PC-9 (cell line): ENCODE results near the gene INTS13. TPM values are rescaled to one million over a fixed set of nuclear protein-coding genes. Genes with fewer than 3 reads are reported as not detected.
"Not testable (repeated sequence)": the region's sequence is repeated elsewhere in the genome, so short reads cannot be mapped to it uniquely, and the experiment has no call there.

ENCODE experiments used
- BruUV-seq: library from RNA; stranded (reverse); fragments of 400-500 nt; replicated peaks from 2 replicates; lab custom pipeline; 2021; lab: Mats Ljungman, UMichigan
- CTCF ChIA-PET: fragments of 300-600 bp; sonication (Branson Sonifier 250); formaldehyde crosslinking; loops from one replicate; lab custom pipeline; 2022; ENCODE audit warnings: antibody characterized with exemption; lab: Charles Lee
- POLR2A ChIA-PET: fragments of 300-600 bp; sonication (Branson Sonifier 250); formaldehyde crosslinking; loops from one replicate; lab custom pipeline; 2022; ENCODE audit warnings: antibody characterized with exemption; ENCODE audit not compliant: unreplicated experiment; lab: Charles Lee
- DNase-seq, 2 experiments: peaks; one replicate each; pipeline versions ENCODE4 v3.0.0 to v3.0.0-alpha.2; 2015 to 2022; ENCODE audit warnings: mixed read lengths in 1 of 2
- H2AFZ ChIP-seq: fragments of 200-600 bp; sonication (generic); 2 replicates; pipeline ENCODE4 v1.8.1; 2017; ENCODE audit warnings: antibody characterized with exemption
- H3F3A ChIP-seq: fragments of 200-600 bp; sonication (generic); 2 replicates; pipeline ENCODE4 v1.8.1; 2017; ENCODE audit warnings: antibody characterized with exemption, mild to moderate bottlenecking, low read depth; ENCODE audit not compliant: insufficient read depth
- H3K27ac ChIP-seq: fragments of 200-600 bp; sonication (generic); 2 replicates; pipeline ENCODE4 v1.6.1; 2016; ENCODE audit warnings: mixed run types
- H3K27me3 ChIP-seq: fragments of 200-600 bp; sonication (generic); 2 replicates; pipeline ENCODE4 v1.6.1; 2016; ENCODE audit warnings: low read depth, mixed run types; ENCODE audit not compliant: insufficient read depth
- H3K36me3 ChIP-seq: fragments of 200-600 bp; sonication (generic); 2 replicates; pipeline ENCODE4 v1.6.1; 2016; ENCODE audit warnings: low read depth, mixed run types
- H3K4me1 ChIP-seq: fragments of 200-600 bp; sonication (generic); replicated peaks from 2 replicates; pipeline ENCODE4 v1.6.1; 2016; ENCODE audit warnings: mixed run types; ENCODE audit not compliant: insufficient read depth
- H3K4me2 ChIP-seq: fragments of 200-600 bp; sonication (generic); 2 replicates; pipeline ENCODE4 v1.6.1; 2017; ENCODE audit warnings: mixed run types
- H3K4me3 ChIP-seq: fragments of 200-600 bp; sonication (generic); 2 replicates; pipeline ENCODE4 v1.6.1; 2016; ENCODE audit warnings: mixed run types
- H3K79me2 ChIP-seq: fragments of 200-600 bp; sonication (generic); 2 replicates; pipeline ENCODE4 v1.6.1; 2017; ENCODE audit warnings: low read depth, mixed run types
- H3K9me2 ChIP-seq: fragments of 200-600 bp; sonication (generic); 2 replicates; pipeline ENCODE4 v1.8.1; 2017; ENCODE audit warnings: mild to moderate bottlenecking; ENCODE audit not compliant: insufficient read depth
- H3K9me3 ChIP-seq: fragments of 200-600 bp; sonication (generic); 2 replicates; pipeline ENCODE4 v1.8.1; 2016; ENCODE audit warnings: low read depth; ENCODE audit not compliant: insufficient read depth
- H4K20me1 ChIP-seq: fragments of 200-600 bp; sonication (generic); 2 replicates; pipeline ENCODE4 v1.8.1; 2017; ENCODE audit not compliant: insufficient read depth
- EZH2 ChIP-seq: fragments of 200-600 bp; sonication (generic); IDR thresholded peaks from 2 replicates; pipeline ENCODE4 v1.8.0; 2017; ENCODE audit warnings: antibody characterized with exemption, low read depth
- intact Hi-C: fragments of 100-400 bp; cut with micrococcal nuclease; formaldehyde crosslinking; loops from one replicate; pipeline ENCODE4 v1.10.0; 2022; ENCODE audit not compliant: unreplicated experiment
- total RNA-seq: library from RNA; stranded (reverse); gene quantifications from 2 replicates; pipeline ENCODE4 v1.2.3, GENCODE V29; 2021
- TF ChIP-seq, protein P1 (sequence below): fragments of 200-600 bp; sonication (generic); conservative IDR thresholded peaks from 2 replicates; pipeline ENCODE4 v1.6.1; 2017; ENCODE audit warnings: mixed run types, antibody characterized with exemption, mild to moderate bottlenecking, moderate library complexity

The INTS13 gene
- total RNA-seq, 1 experiment from 2014 or later = 40.8 TPM

DNA sequence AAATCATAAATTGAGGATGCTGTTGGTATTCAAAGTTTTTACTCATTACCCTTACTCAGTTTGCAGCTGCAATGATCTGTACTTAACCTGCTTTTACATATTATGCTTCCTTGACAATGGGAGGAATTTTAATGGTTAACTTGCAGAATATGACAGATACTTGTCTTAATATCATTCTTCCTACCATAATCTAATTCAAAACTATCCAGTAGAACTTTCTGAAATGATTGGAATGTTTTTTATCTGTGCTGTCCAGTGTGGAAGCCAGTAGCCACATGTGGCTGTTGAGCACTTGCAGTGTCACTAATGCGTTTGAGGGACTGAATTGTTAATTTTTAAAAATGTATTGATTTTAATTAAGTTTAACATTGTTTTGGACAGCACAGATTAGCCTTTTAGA, 24.0 kb upstream of the INTS13 start:
- TF ChIP-seq, protein P1, sequence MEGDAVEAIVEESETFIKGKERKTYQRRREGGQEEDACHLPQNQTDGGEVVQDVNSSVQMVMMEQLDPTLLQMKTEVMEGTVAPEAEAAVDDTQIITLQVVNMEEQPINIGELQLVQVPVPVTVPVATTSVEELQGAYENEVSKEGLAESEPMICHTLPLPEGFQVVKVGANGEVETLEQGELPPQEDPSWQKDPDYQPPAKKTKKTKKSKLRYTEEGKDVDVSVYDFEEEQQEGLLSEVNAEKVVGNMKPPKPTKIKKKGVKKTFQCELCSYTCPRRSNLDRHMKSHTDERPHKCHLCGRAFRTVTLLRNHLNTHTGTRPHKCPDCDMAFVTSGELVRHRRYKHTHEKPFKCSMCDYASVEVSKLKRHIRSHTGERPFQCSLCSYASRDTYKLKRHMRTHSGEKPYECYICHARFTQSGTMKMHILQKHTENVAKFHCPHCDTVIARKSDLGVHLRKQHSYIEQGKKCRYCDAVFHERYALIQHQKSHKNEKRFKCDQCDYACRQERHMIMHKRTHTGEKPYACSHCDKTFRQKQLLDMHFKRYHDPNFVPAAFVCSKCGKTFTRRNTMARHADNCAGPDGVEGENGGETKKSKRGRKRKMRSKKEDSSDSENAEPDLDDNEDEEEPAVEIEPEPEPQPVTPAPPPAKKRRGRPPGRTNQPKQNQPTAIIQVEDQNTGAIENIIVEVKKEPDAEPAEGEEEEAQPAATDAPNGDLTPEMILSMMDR = no peak
- TF ChIP-seq EZH2 = no peak
- intact Hi-C loops = no loop called here
- POLR2A ChIA-PET = no interaction called here
- Histone ChIP-seq H3K79me2 (no peaks in the 10 kb centered on the region), H3K4me1 (no peaks in the 10 kb centered on the region), H3F3A (no peaks in the 10 kb centered on the region), H3K27ac (no peak overlapping the region), H3K27me3 (no peaks in the 10 kb centered on the region), H3K9me3 (no peaks in the 10 kb centered on the region), H3K4me2 (no peak overlapping the region), H3K9me2 (no peaks in the 10 kb centered on the region), H4K20me1 (no peaks in the 10 kb centered on the region), H3K4me3 (no peak overlapping the region), H2AFZ (no peak overlapping the region), H3K36me3 (0 out of 2 replicates have a peak, but pooled peaks cover 9% of the 10 kb centered on the region)
- CTCF ChIA-PET = no interaction called here
- no peak for DNase-seq
- no TSS peak for BruUV-seq

DNA sequence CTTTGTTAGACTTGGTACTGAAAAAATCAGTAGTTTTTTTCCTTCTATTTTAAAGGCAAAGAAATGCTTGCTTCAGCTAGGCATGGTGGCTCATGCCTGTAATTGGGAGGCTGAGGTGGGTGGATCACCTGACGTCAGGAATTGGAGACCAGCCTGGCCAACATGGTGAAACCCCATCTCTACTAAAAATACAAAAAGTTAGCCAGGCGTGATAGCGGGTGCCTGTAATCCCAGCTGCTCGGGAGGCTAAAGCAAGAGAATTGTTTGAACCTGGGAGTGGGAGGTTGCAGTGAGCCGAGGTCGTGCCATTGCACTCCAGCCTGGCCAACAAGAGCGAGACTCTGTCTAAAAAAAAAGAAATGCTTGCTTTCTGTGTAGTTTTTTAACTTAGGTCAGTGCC, 23.6 kb upstream of the INTS13 start:
- H3K4me3 ChIP-seq, H3K79me2 ChIP-seq, intact Hi-C loops, H3F3A ChIP-seq, DNase-seq, H2AFZ ChIP-seq, H3K27ac ChIP-seq, H3K27me3 ChIP-seq, H4K20me1 ChIP-seq, H3K4me1 ChIP-seq, H3K9me2 ChIP-seq, POLR2A ChIA-PET, H3K36me3 ChIP-seq, H3K9me3 ChIP-seq, H3K4me2 ChIP-seq, BruUV-seq, CTCF ChIA-PET: not testable (repeated sequence)

DNA sequence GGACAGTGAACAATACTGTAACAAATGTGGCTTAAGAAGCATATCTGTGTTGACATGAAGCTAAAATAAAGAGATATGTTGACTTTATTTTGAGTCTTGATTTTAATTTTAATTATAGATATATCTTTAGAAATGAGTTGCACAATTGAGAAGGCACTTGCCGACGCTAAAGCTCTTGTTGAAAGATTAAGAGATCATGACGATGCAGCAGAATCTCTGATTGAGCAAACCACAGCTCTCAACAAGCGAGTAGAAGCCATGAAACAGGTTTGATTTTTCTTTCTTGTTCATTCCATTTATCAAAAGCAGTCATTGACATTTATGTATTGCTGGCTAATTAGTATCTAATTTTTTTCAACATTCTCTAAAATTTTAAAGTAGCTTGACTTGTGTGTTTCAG, 16.2 kb upstream of the INTS13 start:
- Histone ChIP-seq H3K79me2 (peaks cover 48% of the 10 kb centered on the region), H3F3A (no peaks in the 10 kb centered on the region), H3K4me1 (no peaks in the 10 kb centered on the region), H4K20me1 (peaks cover 15% of the 10 kb centered on the region), H3K36me3 (0 out of 2 replicates have a peak, but pooled peaks cover 4% of the 10 kb centered on the region), H3K9me2 (no peaks in the 10 kb centered on the region), H3K4me3 (no peak overlapping the region), H3K9me3 (no peaks in the 10 kb centered on the region), H3K27ac (no peak overlapping the region), H3K27me3 (no peaks in the 10 kb centered on the region), H2AFZ (no peak overlapping the region), H3K4me2 (no peak overlapping the region)
- BruUV-seq = no TSS peak
- TF ChIP-seq, protein P1 = no peak
- TF ChIP-seq EZH2 = no peak
- ChIA-PET POLR2A (no interaction called here), CTCF (no interaction called here)
- no peak for DNase-seq
- intact Hi-C loops = no loop called here

DNA sequence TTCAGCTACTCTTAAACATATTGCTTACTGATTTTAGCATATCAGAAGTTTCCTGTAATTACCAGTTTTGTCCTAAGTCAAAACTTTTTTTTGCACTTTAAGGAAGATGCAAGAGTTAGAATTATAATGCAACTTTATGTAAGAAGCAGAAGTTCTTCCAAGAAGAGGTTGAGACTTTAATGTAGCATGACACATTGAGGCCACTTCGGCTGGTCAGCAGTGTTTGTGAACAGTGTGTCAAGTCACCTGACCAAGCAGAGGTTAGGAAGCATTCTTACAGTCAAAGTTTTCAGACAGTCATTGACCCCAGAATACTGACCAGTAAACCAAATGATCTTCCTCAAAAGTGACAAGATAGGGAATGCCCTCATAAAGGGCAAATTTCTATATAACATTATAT, 15.7 kb upstream of the INTS13 start:
- no peak overlapping the region for H2AFZ ChIP-seq

More for the DNA sequence above, 15.7 kb upstream of the INTS13 start:
- Histone ChIP-seq H3K9me2 (no peaks in the 10 kb centered on the region), H3K4me3 (no peak overlapping the region), H3K9me3 (no peaks in the 10 kb centered on the region), H3K79me2 (peaks cover 52% of the 10 kb centered on the region), H3K4me1 (no peaks in the 10 kb centered on the region), H3F3A (no peaks in the 10 kb centered on the region), H3K27me3 (no peaks in the 10 kb centered on the region), H3K27ac (no peak overlapping the region), H3K4me2 (no peak overlapping the region), H3K36me3 (0 out of 2 replicates have a peak, but pooled peaks cover 4% of the 10 kb centered on the region), H4K20me1 (peaks cover 15% of the 10 kb centered on the region)
- TF ChIP-seq, protein P1 = no peak
- no peak for TF ChIP-seq EZH2
- no peak for DNase-seq
- ChIA-PET POLR2A (no interaction called here), CTCF (no interaction called here)
- no TSS peak for BruUV-seq
- intact Hi-C loops = no loop called here
